Activated CD8-positive, alpha-beta T cell treated with anti-CD3 and anti-CD28 coated beads, Interleukin-2, amount 10 ng/mL, durations not matched to agents 7 days and 5 days (primary cell): ENCODE results near the gene FOXQ1. TPM values are rescaled to one million over a fixed set of nuclear protein-coding genes. Genes with fewer than 3 reads are reported as not detected.
"Not testable (repeated sequence)": the region's sequence is repeated elsewhere in the genome, so short reads cannot be mapped to it uniquely, and the experiment has no call there.

Experiments used
- ATAC-seq: fragments of 150-1000 bp; cut with Tn5 transposase; one replicate; pipeline ENCODE4 v1.10.0; 2021; ENCODE audit warnings: moderate library complexity
- CTCF ChIA-PET: fragments of 350-600 bp; sonication (Branson Sonifier 250); formaldehyde crosslinking; loops from one replicate; lab custom pipeline; 2021; ENCODE audit warnings: antibody characterized with exemption; lab: Charles Lee
- POLR2A ChIA-PET: fragments of 350-600 bp; sonication (Branson Sonifier 250); formaldehyde crosslinking; loops from one replicate; lab custom pipeline; 2021; ENCODE audit warnings: antibody characterized with exemption; lab: Charles Lee
- DNase-seq: peaks from one replicate; pipeline ENCODE4 v3.0.0-alpha.2; 2020
- H3K27ac Mint-ChIP-seq: one replicate; pipeline ENCODE4 v1.8.0; 2021; ENCODE audit warnings: mild to moderate bottlenecking, mixed read lengths
- H3K27me3 Mint-ChIP-seq: one replicate; pipeline ENCODE4 v1.8.0; 2021; ENCODE audit warnings: low read depth, mixed read lengths
- H3K36me3 Mint-ChIP-seq: one replicate; pipeline ENCODE4 v1.8.0; 2021; ENCODE audit warnings: low read depth, mixed read lengths
- H3K4me1 Mint-ChIP-seq: one replicate; pipeline ENCODE4 v1.8.0; 2021; ENCODE audit warnings: low read depth, mixed read lengths
- H3K4me3 Mint-ChIP-seq: one replicate; pipeline ENCODE4 v1.8.0; 2021; ENCODE audit warnings: mild to moderate bottlenecking, mixed read lengths
- H3K9me3 Mint-ChIP-seq: one replicate; pipeline ENCODE4 v1.8.0; 2022; ENCODE audit warnings: mixed read lengths; ENCODE audit not compliant: insufficient read depth
- total RNA-seq, 2 experiments: library from RNA; stranded (reverse); gene quantifications; one replicate each; pipeline ENCODE4 v1.2.3, GENCODE V29; 2021

FOXQ1 gene
- total RNA-seq, 2 experiments from 2014 or later: not detected

DNA sequence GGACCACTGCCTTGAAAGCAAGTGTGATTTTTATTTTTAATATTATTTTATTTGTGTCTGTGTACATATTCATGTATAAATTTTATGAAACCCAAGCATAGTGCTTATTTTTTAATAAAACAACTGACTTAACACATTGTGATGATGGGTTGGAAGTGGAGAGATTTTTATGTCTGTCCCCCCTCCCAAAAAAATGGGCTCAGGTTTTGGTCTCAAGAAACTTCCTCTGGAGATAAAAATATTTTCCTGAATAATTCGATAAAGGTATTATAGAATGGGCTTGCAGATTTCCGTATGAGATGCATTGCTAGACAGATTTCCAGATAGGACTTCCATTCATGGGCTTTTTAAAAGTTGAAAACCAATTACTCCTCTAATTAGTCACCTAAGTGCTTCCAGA is 2.7 kb downstream of the FOXQ1 start:
- CTCF ChIA-PET: interaction anchor here (1.2 kb wide), 1 partner anchor 66 kb away, joined by 3 read pairs; no protein-coding TSS in a partner anchor
- peaks cover 2% of the 10 kb centered on the region for H3K36me3 Mint-ChIP-seq
- no peak for ATAC-seq
- peaks cover 59% of the 10 kb centered on the region for H3K27me3 Mint-ChIP-seq
- DNase-seq: no peak
- no peak overlapping the region for H3K27ac Mint-ChIP-seq
- H3K4me1 Mint-ChIP-seq: peaks cover 14% of the 10 kb centered on the region
- H3K9me3 Mint-ChIP-seq: no peaks in the 10 kb centered on the region
- H3K4me3 Mint-ChIP-seq: no peak overlapping the region
- POLR2A ChIA-PET: no interaction called here

DNA sequence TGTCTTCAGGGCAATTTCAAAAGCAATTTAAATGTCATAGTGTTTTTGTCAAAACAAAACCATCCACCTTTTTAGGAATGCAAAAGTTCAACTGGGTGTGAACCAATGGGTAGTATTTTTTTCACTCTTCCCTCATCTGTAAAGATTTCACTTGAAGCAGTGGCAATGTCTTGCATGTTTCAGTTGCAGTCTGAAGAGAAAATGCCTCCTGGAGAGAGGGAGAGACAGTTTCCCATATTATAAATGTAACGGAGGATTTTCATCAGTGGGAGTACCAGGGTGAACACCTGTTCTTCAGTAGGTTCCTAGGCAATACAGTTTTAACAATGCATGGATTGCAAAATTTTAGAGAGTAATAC is 3.3 kb downstream of the FOXQ1 start:
- H3K36me3 Mint-ChIP-seq: peaks cover 2% of the 10 kb centered on the region
- no peak for DNase-seq
- no peak overlapping the region for H3K27ac Mint-ChIP-seq
- POLR2A ChIA-PET: no interaction called here
- CTCF ChIA-PET: interaction anchor here (1.2 kb wide), 1 partner anchor 66 kb away, joined by 3 read pairs; no protein-coding TSS in a partner anchor
- peaks cover 54% of the 10 kb centered on the region for H3K27me3 Mint-ChIP-seq
- no peak overlapping the region for H3K4me3 Mint-ChIP-seq
- ATAC-seq: no peak
- H3K9me3 Mint-ChIP-seq: no peaks in the 10 kb centered on the region
- peaks cover 14% of the 10 kb centered on the region for H3K4me1 Mint-ChIP-seq

GRCh38 chr6:1315560-1316386 is 3.9 kb downstream of the FOXQ1 start:
- Mint-ChIP-seq H3K27me3 (peaks cover 48% of the 10 kb centered on the region), H3K36me3 (peaks cover 2% of the 10 kb centered on the region), H3K27ac (no peak overlapping the region), H3K9me3 (no peaks in the 10 kb centered on the region), H3K4me3 (no peak overlapping the region), H3K4me1 (peaks cover 14% of the 10 kb centered on the region)
- POLR2A ChIA-PET: no interaction called here
- ATAC-seq (no peak), DNase-seq (no peak)
- CTCF ChIA-PET: interaction anchor here (1.2 to 1.3 kb wide), 2 partner anchors 65 to 723 kb away, joined by 3 read pairs; no protein-coding TSS in a partner anchor

- peak; percentile 66 for ATAC-seq
- Mint-ChIP-seq H3K27me3 (peaks cover 40% of the 10 kb centered on the region), H3K4me1 (peaks cover 10% of the 10 kb centered on the region), H3K27ac (no peak overlapping the region), H3K4me3 (no peak overlapping the region), H3K9me3 (no peaks in the 10 kb centered on the region), H3K36me3 (peaks cover 2% of the 10 kb centered on the region)
- ChIA-PET POLR2A (no interaction called here), CTCF (interaction anchor here (1.3 kb wide), 1 partner anchor 723 kb away, joined by 3 read pairs; no protein-coding TSS in a partner anchor)
- DNase-seq: no peak
Measured at GRCh38 chr6:1316489-1316971, 4.6 kb downstream of the FOXQ1 start.

GRCh38 chr6:1317302-1317815 is 5.5 kb downstream of the FOXQ1 start:
- DNase-seq (no peak), ATAC-seq (no peak)
- H3K27me3 Mint-ChIP-seq: peaks cover 44% of the 10 kb centered on the region
- ChIA-PET CTCF (no interaction called here), POLR2A (no interaction called here)
- H3K36me3 Mint-ChIP-seq: peaks cover 2% of the 10 kb centered on the region
- H3K4me3 Mint-ChIP-seq: no peak overlapping the region
- no peak overlapping the region for H3K27ac Mint-ChIP-seq
- H3K4me1 Mint-ChIP-seq: peaks cover 6% of the 10 kb centered on the region
- no peaks in the 10 kb centered on the region for H3K9me3 Mint-ChIP-seq

GRCh38 chr6:1318036-1318435 is 6.1 kb downstream of the FOXQ1 start:
- DNase-seq (no peak), ATAC-seq (no peak)
- peaks cover 41% of the 10 kb centered on the region for H3K27me3 Mint-ChIP-seq
- CTCF ChIA-PET: no interaction called here
- H3K27ac Mint-ChIP-seq: no peak overlapping the region
- peaks cover 5% of the 10 kb centered on the region for H3K4me1 Mint-ChIP-seq
- H3K4me3 Mint-ChIP-seq: no peak overlapping the region
- peaks cover 2% of the 10 kb centered on the region for H3K36me3 Mint-ChIP-seq
- POLR2A ChIA-PET: no interaction called here
- no peaks in the 10 kb centered on the region for H3K9me3 Mint-ChIP-seq

- CTCF ChIA-PET: not testable (repeated sequence)
Measured at GRCh38 chr6:1318584-1318983, 6.7 kb downstream of the FOXQ1 start.

GRCh38 chr6:1321738-1322137 is 9.8 kb downstream of the FOXQ1 start:
- no peak for DNase-seq
- ChIA-PET POLR2A (no interaction called here), CTCF (no interaction called here)
- ATAC-seq: no peak
- Mint-ChIP-seq H3K4me3 (no peak overlapping the region), H3K9me3 (no peaks in the 10 kb centered on the region), H3K4me1 (no peaks in the 10 kb centered on the region), H3K27me3 (peaks cover 29% of the 10 kb centered on the region), H3K36me3 (no peaks in the 10 kb centered on the region), H3K27ac (no peak overlapping the region)

More at GRCh38 chr6:1318584-1318983, 6.7 kb downstream of the FOXQ1 start:
- H3K9me3 Mint-ChIP-seq, H3K4me3 Mint-ChIP-seq, POLR2A ChIA-PET, H3K4me1 Mint-ChIP-seq, H3K36me3 Mint-ChIP-seq, DNase-seq, ATAC-seq, H3K27ac Mint-ChIP-seq: not testable (repeated sequence)
- H3K27me3 Mint-ChIP-seq: peaks cover 41% of the 10 kb centered on the region

- Mint-ChIP-seq H3K36me3 (no peaks in the 10 kb centered on the region), H3K4me3 (no peak overlapping the region), H3K27me3 (peaks cover 31% of the 10 kb centered on the region), H3K4me1 (no peaks in the 10 kb centered on the region), H3K27ac (no peak overlapping the region), H3K9me3 (no peaks in the 10 kb centered on the region)
- ATAC-seq (no peak), DNase-seq (no peak)
- POLR2A ChIA-PET: no interaction called here
- CTCF ChIA-PET: no interaction called here
Measured at GRCh38 chr6:1322156-1322555, 10.3 kb downstream of the FOXQ1 start.

DNA sequence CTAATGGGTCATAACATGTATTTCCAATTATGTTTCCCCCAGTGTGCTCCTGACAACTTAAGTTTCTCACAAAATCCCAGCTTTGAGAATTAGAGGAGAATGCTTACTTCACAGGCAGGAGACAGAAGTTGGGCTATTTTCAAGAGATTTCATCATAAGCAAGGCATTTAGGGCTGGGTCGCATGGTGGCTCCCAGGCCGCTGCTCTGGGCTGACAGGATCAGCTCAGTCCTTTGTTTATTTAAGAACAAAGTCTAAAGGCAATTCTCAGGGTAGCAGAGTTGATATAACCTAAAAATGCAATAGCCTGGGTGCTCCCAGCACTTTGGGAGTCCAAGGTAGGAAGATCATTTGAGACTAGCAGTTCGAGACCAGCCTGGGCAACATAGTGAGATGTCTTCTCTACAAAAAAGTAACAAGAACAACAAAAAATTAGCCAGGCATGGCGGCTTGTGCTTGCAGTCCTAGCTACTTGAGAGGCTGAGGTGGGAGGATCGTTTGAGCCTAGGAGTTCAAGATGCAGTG is 10.9 kb downstream of the FOXQ1 start:
- CTCF ChIA-PET: no interaction called here

GRCh38 chr6:1324936-1325335 is 13.0 kb downstream of the FOXQ1 start:
- POLR2A ChIA-PET: no interaction called here
- H3K9me3 Mint-ChIP-seq: no peaks in the 10 kb centered on the region
- no peak overlapping the region for H3K4me3 Mint-ChIP-seq
- H3K36me3 Mint-ChIP-seq: no peaks in the 10 kb centered on the region
- H3K4me1 Mint-ChIP-seq: no peaks in the 10 kb centered on the region
- H3K27ac Mint-ChIP-seq: no peak overlapping the region
- DNase-seq: no peak
- no peak for ATAC-seq
- CTCF ChIA-PET: no interaction called here
- peaks cover 21% of the 10 kb centered on the region for H3K27me3 Mint-ChIP-seq

More for the DNA sequence above, 10.9 kb downstream of the FOXQ1 start:
- Mint-ChIP-seq H3K4me3 (no peak overlapping the region), H3K4me1 (no peaks in the 10 kb centered on the region), H3K36me3 (no peaks in the 10 kb centered on the region), H3K9me3 (no peaks in the 10 kb centered on the region), H3K27ac (no peak overlapping the region), H3K27me3 (peaks cover 30% of the 10 kb centered on the region)
- POLR2A ChIA-PET: no interaction called here
- ATAC-seq (no peak), DNase-seq (no peak)
